SK-N-SH (cell line): ENCODE measurements around the gene SHISAL1. TPM values are rescaled to one million over a fixed set of nuclear protein-coding genes. Genes with fewer than 3 reads are reported as not detected.

Experiments
- CTCF ChIA-PET: fragments of 300-600, 350-600 bp; formaldehyde crosslinking; extraction: SDS; loops from one replicate; lab custom pipeline; 2021; lab: Yijun Ruan, JAX
- POLR2A ChIA-PET: fragments of 350-600 bp; sonication (Branson Sonifier 250); formaldehyde crosslinking; extraction: SDS; loops from one replicate; lab custom pipeline; 2020; ENCODE audit warnings: antibody characterized with exemption, inconsistent platforms; lab: Yijun Ruan, JAX
- DNase-seq: peaks from one replicate; pipeline ENCODE4 v3.0.0; 2012
- H2AFZ ChIP-seq: fragments of 200-600 bp; sonication (generic); 2 replicates; pipeline ENCODE4 v1.8.1; 2016; ENCODE audit warnings: antibody characterized with exemption, mild to moderate bottlenecking, low read depth
- H3F3A ChIP-seq: fragments of 200-600 bp; sonication (generic); replicated peaks from 2 replicates; pipeline ENCODE3; 2016; ENCODE audit warnings: antibody characterized with exemption, mild to moderate bottlenecking; ENCODE audit not compliant: insufficient read depth
- H3K27ac ChIP-seq, 2 experiments: fragments of 200-500 bp in 1 of 2; fragments of 200-600 bp in 1 of 2; sonication (Bioruptor generic) in 1 of 2; sonication (generic), shearing (Covaris generic) in 1 of 2; 2 replicates each; pipeline versions ENCODE4 v1.5.1 to v1.6.1; 2014 to 2016; ENCODE audit warnings: low read depth in 2 of 2, inconsistent platforms in 1 of 2, low read length in 1 of 2, mild to moderate bottlenecking in 1 of 2, mixed read lengths in 1 of 2
- H3K27me3 ChIP-seq: fragments of 200-600 bp; sonication (generic), shearing (Covaris generic); 2 replicates; pipeline ENCODE4 v1.6.1; 2016; ENCODE audit warnings: mixed run types; ENCODE audit not compliant: insufficient read depth
- H3K36me3 ChIP-seq, 2 experiments: fragments of 200-500 bp in 1 of 2; fragments of 200-600 bp in 1 of 2; sonication (Bioruptor generic) in 1 of 2; sonication (generic) in 1 of 2; replicated peaks in 1 of 2; 2 replicates each; pipeline versions ENCODE3 to v1.5.1; 2014 to 2016; ENCODE audit warnings: low read length in 1 of 2, mild to moderate bottlenecking in 1 of 2; ENCODE audit not compliant: insufficient read depth in 2 of 2, control insufficient read depth in 1 of 2
- H3K4me1 ChIP-seq, 2 experiments: fragments of 200-500 bp in 1 of 2; fragments of 200-600 bp in 1 of 2; sonication (Bioruptor generic) in 1 of 2; sonication (generic), shearing (Covaris generic) in 1 of 2; 2 replicates each; pipeline versions ENCODE4 v1.5.1 to v1.6.1; 2014 to 2016; ENCODE audit warnings: low read depth in 1 of 2, low read length in 1 of 2, mixed run types in 1 of 2; ENCODE audit not compliant: insufficient read depth in 2 of 2, control insufficient read depth in 1 of 2
- H3K4me2 ChIP-seq: fragments of 200-600 bp; sonication (generic), shearing (Covaris generic); 2 replicates; pipeline ENCODE4 v1.6.1; 2017; ENCODE audit warnings: mixed run types
- H3K4me3 ChIP-seq, 2 experiments: fragments of 200-500 bp in 1 of 2; fragments of 200-600 bp in 1 of 2; sonication (Bioruptor generic) in 1 of 2; sonication (generic), shearing (Covaris generic) in 1 of 2; 2 replicates each; pipeline versions ENCODE4 v1.5.1 to v1.8.1; 2014 to 2016; ENCODE audit warnings: low read depth in 2 of 2, inconsistent platforms in 1 of 2, low read length in 1 of 2, mild to moderate bottlenecking in 1 of 2, mixed read lengths in 1 of 2, moderate library complexity in 1 of 2
- H3K79me2 ChIP-seq: fragments of 200-600 bp; sonication (generic); 2 replicates; pipeline ENCODE4 v1.8.1; 2017; ENCODE audit warnings: mild to moderate bottlenecking; ENCODE audit not compliant: insufficient read depth
- H3K9ac ChIP-seq: fragments of 200-600 bp; sonication (generic); 2 replicates; pipeline ENCODE4 v1.6.1; 2017; ENCODE audit warnings: mixed run types
- H3K9me2 ChIP-seq: fragments of 200-600 bp; sonication (generic); 2 replicates; pipeline ENCODE4 v1.6.1; 2017; ENCODE audit warnings: mixed run types
- H3K9me3 ChIP-seq: fragments of 200-600 bp; sonication (generic); 2 replicates; pipeline ENCODE4 v1.6.1; 2017; ENCODE audit warnings: mixed run types, mild to moderate bottlenecking, moderate library complexity
- H4K20me1 ChIP-seq: fragments of 200-600 bp; sonication (generic); 2 replicates; pipeline ENCODE4 v1.6.1; 2017; ENCODE audit warnings: mild to moderate bottlenecking, mixed run types; ENCODE audit not compliant: insufficient read depth
- CHD2 ChIP-seq: fragments of 150-350 bp; IDR thresholded peaks from 2 replicates; pipeline ENCODE4 v1.6.1; 2018; ENCODE audit warnings: low read length; ENCODE audit not compliant: partially characterized antibody
- CTCF ChIP-seq: fragments of 200-600 bp; sonication (generic); IDR thresholded peaks from 2 replicates; pipeline ENCODE4 v1.6.1; 2017; ENCODE audit warnings: antibody characterized with exemption, mild to moderate bottlenecking, moderate library complexity
- FOXJ3 ChIP-seq: sonication (generic); formaldehyde crosslinking; IDR thresholded peaks from 2 replicates; pipeline ENCODE4 v1.5.1; 2020; ENCODE audit warnings: mild to moderate bottlenecking, missing genetic modification reagents
- FOXM1 ChIP-seq: IDR thresholded peaks from 2 replicates; pipeline ENCODE4 v1.4.0; 2012; ENCODE audit warnings: low read depth, mild to moderate bottlenecking
- GABPA ChIP-seq: IDR thresholded peaks from 2 replicates; pipeline ENCODE4 v1.4.0; 2012; ENCODE audit warnings: low read depth, mild to moderate bottlenecking
- GATA2 ChIP-seq: sonication (generic); formaldehyde crosslinking; IDR thresholded peaks from 2 replicates; pipeline ENCODE4 v1.5.0; 2020; ENCODE audit warnings: mild to moderate bottlenecking, missing genetic modification reagents
- JUND ChIP-seq: IDR thresholded peaks from 2 replicates; pipeline ENCODE4 v1.4.0; 2012
- MEF2A ChIP-seq: IDR thresholded peaks from 2 replicates; pipeline ENCODE4 v1.4.0; 2012; ENCODE audit warnings: low read depth, borderline replicate concordance
- NFIC ChIP-seq: IDR thresholded peaks from 2 replicates; pipeline ENCODE4 v1.4.0; 2012; ENCODE audit warnings: borderline replicate concordance
- POLR2AphosphoS5 ChIP-seq: IDR thresholded peaks from 2 replicates; pipeline ENCODE4 v1.6.1; 2012; ENCODE audit warnings: low read depth, low read length
- TAF1 ChIP-seq: IDR thresholded peaks from 2 replicates; pipeline ENCODE4 v1.6.1; 2012; ENCODE audit warnings: low read depth, mild to moderate bottlenecking, low read length, moderate library complexity, borderline replicate concordance
- WGBS: methylation state at CpG from one replicate; pipeline ENCODE4 v1.1.6; 2017; ENCODE audit warnings: low lambda C conversion rate; 5-methylcytosine and 5-hydroxymethylcytosine counted together
- polyA plus RNA-seq, 3 experiments: library from polyadenylated mRNA; depleted of rRNA; stranded (reverse); fragments of >200 nt; gene quantifications; 2 replicates each; pipeline ENCODE4 v1.2.3, GENCODE V29; 2012
- TF ChIP-seq, protein P1 (sequence below): fragments of 150-350 bp; IDR thresholded peaks from 2 replicates; pipeline ENCODE4 v1.6.1; 2016; ENCODE audit warnings: mild to moderate bottlenecking, low read depth, low read length

SHISAL1 gene
- polyA plus RNA-seq, 1 of the 3 experiments (the other 2 are of a cell fraction) = 0.10 TPM

- TF ChIP-seq TAF1 = no peak
- no peak for TF ChIP-seq NFIC
- TF ChIP-seq GABPA = no peak
- TF ChIP-seq, protein P1, sequence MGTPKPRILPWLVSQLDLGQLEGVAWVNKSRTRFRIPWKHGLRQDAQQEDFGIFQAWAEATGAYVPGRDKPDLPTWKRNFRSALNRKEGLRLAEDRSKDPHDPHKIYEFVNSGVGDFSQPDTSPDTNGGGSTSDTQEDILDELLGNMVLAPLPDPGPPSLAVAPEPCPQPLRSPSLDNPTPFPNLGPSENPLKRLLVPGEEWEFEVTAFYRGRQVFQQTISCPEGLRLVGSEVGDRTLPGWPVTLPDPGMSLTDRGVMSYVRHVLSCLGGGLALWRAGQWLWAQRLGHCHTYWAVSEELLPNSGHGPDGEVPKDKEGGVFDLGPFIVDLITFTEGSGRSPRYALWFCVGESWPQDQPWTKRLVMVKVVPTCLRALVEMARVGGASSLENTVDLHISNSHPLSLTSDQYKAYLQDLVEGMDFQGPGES = no peak
- no peak for TF ChIP-seq POLR2AphosphoS5
- no peak for TF ChIP-seq MEF2A
- TF ChIP-seq GATA2 (CRISPR knock-in tag) = no peak
- TF ChIP-seq CTCF = no peak
- no peak for TF ChIP-seq FOXJ3
- no peak for TF ChIP-seq CHD2
Measured at GRCh38 chr22:44225812-44226211, 86.9 kb downstream of the SHISAL1 start (continued).

GRCh38 chr22:44225091-44225689 is 87.6 kb downstream of the SHISAL1 start:
- TF ChIP-seq FOXM1 = no peak
- no peaks in the 10 kb centered on the region; the same call in 1 of the 2 replicates for H3K9me3 ChIP-seq
- no peak overlapping the region for H3K9ac ChIP-seq
- ChIA-PET CTCF (no interaction called here), POLR2A (no interaction called here)
- no peaks in the 10 kb centered on the region for H3K4me1 ChIP-seq
- H3K27me3 ChIP-seq = no peaks in the 10 kb centered on the region
- H3K4me3 ChIP-seq = no peak overlapping the region
- H3K27ac ChIP-seq = no peak overlapping the region
- no peaks in the 10 kb centered on the region for H3K79me2 ChIP-seq
- no peaks in the 10 kb centered on the region for H4K20me1 ChIP-seq
- H2AFZ ChIP-seq = no peak overlapping the region
- no peaks in the 10 kb centered on the region for H3F3A ChIP-seq
- 32% methylated on average over 11 of the region's 11 CpGs for WGBS
- no peaks in the 10 kb centered on the region for H3K9me2 ChIP-seq
- H3K36me3 ChIP-seq = no peaks in the 10 kb centered on the region
- no peak for DNase-seq
- H3K4me2 ChIP-seq = no peak overlapping the region

GRCh38 chr22:44224166-44224565 is 88.6 kb downstream of the SHISAL1 start:
- H3K9ac ChIP-seq = no peak overlapping the region
- H3K4me1 ChIP-seq = no peaks in the 10 kb centered on the region
- H3K36me3 ChIP-seq = no peaks in the 10 kb centered on the region
- H3F3A ChIP-seq = no peaks in the 10 kb centered on the region
- H3K4me3 ChIP-seq = no peak overlapping the region
- no peaks in the 10 kb centered on the region for H3K79me2 ChIP-seq
- H3K27me3 ChIP-seq = no peaks in the 10 kb centered on the region; the same call in 1 of the 2 replicates
- TF ChIP-seq CHD2 (no peak), JUND (no peak)
- H3K9me3 ChIP-seq = no peaks in the 10 kb centered on the region; the same call in 1 of the 2 replicates
- no peak for DNase-seq
- no peak overlapping the region for H3K4me2 ChIP-seq
- no peaks in the 10 kb centered on the region for H4K20me1 ChIP-seq
- no peak overlapping the region for H2AFZ ChIP-seq
- H3K9me2 ChIP-seq = no peaks in the 10 kb centered on the region
- H3K27ac ChIP-seq = no peak overlapping the region
- 18% methylated on average over 12 of the region's 12 CpGs for WGBS
- POLR2A ChIA-PET = no interaction called here
- CTCF ChIA-PET = no interaction called here
